HG02759 (cell line): ENCODE measurements around the gene DIAPH3.

Experiments
- ATAC-seq: cut with Tn5 transposase; IDR thresholded peaks from one replicate; pipeline ENCODE4 v1.9.1; 2021; ENCODE audit warnings: mild to moderate bottlenecking, moderate library complexity; ENCODE audit not compliant: unreplicated experiment

Gene DIAPH3

GRCh38 chr13:59734393-59734792 lies 429.3 kb downstream of the DIAPH3 start:
- ATAC-seq: peak; percentile 100

GRCh38 chr13:59733744-59734143 lies 430.0 kb downstream of the DIAPH3 start:
- no peak for ATAC-seq

GRCh38 chr13:59730026-59730425 lies 433.7 kb downstream of the DIAPH3 start:
- no peak for ATAC-seq

GRCh38 chr13:59728896-59729545 lies 434.7 kb downstream of the DIAPH3 start:
- ATAC-seq: no peak

- ATAC-seq: no peak
Measured at GRCh38 chr13:59721926-59722910, 441.5 kb downstream of the DIAPH3 start.

DNA sequence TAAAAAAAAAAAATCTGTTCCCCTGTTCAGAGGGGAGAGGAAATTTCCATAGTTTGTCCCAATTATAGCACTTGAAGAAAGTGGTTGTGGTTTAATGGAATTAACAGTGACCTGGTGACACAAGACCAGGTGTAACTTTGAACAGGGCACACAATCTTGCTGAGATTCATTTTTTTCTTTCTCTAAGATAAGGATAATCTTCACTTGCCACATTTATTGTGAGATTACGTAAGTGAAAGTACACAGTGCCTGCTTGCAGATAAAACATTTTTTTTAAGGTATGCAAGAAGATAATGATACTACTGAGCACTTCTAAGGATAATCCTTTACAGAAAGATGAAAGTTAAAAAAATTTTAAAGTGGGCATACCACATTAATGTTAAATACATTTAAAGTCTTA lies 448.1 kb downstream of the DIAPH3 start:
- ATAC-seq: no peak

- no peak for ATAC-seq
Measured at GRCh38 chr13:59710996-59711701, 452.6 kb downstream of the DIAPH3 start.

GRCh38 chr13:59710416-59710815 lies 453.3 kb downstream of the DIAPH3 start:
- ATAC-seq: no peak

DNA sequence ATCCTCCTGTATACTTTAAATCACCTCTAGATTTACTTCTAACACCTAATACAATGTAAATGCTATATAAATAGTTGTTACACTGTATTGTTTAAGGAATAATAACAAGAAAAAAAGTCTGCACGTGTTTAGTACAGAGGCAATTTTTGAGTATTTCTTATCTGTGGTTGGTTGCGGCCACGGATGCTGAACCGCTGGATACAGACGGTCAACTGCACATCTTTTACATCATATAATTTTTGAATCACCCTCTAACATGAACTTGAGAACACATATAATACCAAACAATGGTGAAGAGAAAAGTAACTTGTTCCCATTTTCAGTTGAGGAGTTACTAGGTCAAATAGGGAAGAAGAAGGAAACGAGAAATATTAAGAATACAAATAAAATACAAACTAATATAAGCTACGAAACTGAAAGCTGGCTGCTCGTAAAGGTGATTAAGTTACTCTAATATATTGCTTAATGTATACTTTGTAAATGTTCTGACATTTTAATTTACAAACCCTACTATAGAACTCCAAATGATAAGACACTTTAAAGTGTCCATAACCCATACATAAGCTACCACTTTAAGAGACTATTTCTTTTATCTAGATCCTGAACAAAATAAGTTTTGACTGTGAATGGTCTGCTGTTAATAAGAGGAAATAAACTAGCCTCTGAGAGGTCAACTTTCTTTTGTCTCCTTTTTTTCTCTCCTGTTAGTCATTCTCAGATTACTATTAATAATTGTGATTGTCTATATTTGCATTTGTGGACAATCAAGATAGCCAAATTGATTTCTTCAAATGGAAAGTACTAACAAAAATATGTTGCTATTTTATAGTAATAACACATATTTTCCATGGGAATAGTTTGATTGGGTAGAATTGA lies 457.4 kb downstream of the DIAPH3 start:
- peak; percentile 53 for ATAC-seq

DNA sequence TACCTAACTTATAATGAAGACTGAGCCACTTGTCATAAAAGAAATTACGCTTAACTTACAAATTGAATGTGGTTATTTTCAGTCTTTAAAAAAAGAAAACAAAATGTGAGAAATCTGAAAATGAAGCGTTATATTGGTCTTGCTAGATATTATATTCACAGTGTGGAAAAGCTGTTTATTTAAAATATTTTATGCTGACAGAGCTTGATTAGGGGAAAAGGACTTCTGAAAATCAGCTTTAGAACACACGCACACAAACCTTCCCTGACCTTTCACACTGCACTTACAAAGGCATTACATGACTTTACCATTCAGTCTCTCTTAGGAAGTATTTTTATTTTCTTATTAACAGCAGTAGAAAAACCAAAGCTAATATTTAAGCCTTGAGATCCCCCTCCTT lies 461.5 kb downstream of the DIAPH3 start:
- no peak for ATAC-seq

- ATAC-seq: no peak
Measured at GRCh38 chr13:59701261-59701660, 462.5 kb downstream of the DIAPH3 start.

GRCh38 chr13:59700281-59700680 lies 463.4 kb downstream of the DIAPH3 start:
- no peak for ATAC-seq

GRCh38 chr13:59696271-59696670 lies 467.5 kb downstream of the DIAPH3 start:
- no peak for ATAC-seq

GRCh38 chr13:59691501-59692066 lies 472.1 kb downstream of the DIAPH3 start:
- peak; percentile 6 for ATAC-seq

DNA sequence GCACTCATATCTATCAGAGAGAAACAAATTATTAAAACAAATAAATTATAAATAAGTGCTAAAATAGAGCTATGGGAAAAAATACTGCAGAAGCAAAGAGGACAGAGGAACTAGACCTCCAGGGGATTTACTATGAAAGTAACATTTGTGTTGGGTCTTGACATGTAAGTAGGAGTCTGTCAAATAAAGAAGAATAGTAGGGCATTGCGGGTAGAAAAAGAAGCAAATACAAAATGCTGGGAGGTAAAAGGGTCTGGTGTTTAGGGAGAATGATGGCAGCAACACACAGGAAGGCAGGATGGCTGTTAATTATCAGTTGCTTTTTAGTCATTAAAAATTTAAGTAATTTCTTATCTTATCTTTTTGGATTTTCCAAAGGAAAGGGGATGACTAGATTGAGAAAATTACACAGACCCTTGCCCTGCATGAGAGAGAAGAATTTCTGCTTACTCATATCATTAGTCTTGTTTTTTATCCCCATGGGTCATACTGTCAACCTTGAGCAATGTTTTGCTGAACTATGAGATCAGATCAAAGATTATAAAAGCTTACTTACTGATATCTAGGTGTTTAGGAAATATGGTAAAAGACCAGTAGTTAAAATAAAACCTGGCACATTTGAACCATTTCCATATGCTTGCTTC lies 472.7 kb downstream of the DIAPH3 start:
- ATAC-seq: peak; percentile 78

DNA sequence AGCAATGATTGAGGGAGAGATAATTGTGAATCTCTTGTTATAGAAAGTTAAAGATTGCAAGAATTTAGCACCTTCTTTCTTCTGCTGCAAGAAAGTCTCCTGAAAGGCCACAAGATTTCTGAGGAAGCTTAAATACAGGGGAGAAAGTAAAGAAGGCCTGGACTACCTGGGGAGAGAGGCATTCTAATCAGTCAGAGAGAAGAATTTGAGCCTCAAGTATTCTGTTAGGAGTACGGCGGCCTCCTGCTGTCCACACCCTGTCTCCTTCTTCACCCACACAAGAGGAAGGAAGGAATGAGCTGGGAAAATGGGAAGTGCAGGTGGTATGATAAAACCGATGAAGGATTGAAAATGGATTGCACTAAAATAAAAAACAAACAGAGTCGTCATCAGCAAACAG lies 474.7 kb downstream of the DIAPH3 start:
- ATAC-seq: no peak

GRCh38 chr13:59686798-59687394 lies 476.8 kb downstream of the DIAPH3 start:
- no peak for ATAC-seq

DNA sequence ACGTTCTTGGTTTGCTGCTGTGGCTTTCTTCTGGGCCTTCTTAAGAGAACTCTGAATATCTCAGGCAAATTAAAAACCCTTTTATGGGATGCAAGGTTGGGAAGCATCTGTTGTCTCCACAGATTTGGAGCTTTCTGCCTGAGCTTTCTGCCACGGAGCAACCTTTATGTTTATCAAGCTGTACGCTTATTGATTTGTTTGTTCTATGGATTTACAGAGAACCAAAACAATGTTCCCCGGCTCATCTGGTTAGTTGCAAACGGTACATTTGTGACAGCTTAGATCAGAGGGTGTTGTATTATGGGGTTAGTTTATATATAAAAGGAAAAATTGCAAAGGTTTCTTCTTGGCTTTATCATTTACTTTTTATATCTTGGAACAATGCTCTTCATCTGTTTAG lies 479.6 kb downstream of the DIAPH3 start:
- no peak for ATAC-seq

DNA sequence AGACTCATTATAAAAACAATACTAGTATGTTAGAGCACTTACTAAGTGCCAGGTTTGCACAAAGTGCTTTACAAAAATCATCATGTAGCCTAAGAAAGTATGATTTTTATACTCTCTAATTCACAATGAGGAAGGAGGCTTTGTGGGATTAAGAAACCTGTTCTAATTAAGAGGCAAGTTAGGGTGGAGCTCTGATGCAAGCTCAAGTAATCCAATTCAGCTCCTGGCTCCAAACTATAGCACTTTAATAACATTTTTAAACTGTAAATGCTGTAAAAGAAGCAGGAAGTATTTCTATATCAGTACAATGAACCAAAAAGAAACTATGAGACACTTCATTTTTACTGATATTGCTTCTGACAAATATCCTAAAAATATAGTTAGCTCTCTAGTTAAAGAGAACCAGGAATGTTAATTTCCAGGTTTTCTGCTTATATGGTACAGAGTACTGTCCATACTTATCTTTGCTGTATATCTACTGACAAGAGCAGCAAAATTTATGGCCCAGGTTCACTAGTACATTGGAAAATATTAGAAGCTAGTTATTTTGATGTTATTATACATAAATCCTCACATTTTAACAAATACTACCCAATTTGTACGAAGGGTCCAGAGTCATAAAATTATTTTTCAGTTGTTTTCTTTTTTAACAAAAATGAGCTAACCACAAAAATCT lies 482.0 kb downstream of the DIAPH3 start:
- ATAC-seq: no peak
